ENCODE data around the gene MRPL38.

MRPL38 gene

GRCh38 chr17:75902406-75902805 is 2.3 kb downstream of the MRPL38 start:
- Histone ChIP-seq H2AFZ (ENCODE audit: low read depth, low read length) (no peak overlapping the region), H4K20me1 (ENCODE audit: insufficient read depth, low read length) (no peaks in the 10 kb centered on the region), H3K4me1 (ENCODE audit: insufficient read depth, low read length) (peaks cover 32% of the 10 kb centered on the region), H3K27ac (ENCODE audit: low read length) (no peak overlapping the region), H3K9ac (ENCODE audit: low read depth, low read length) (no peak overlapping the region), H3K4me3 (ENCODE audit: low read depth in 1 of 2, low read length in 2 of 2) (no peak overlapping the region), H3K79me2 (ENCODE audit: insufficient read depth, low read length) (peaks cover 29% of the 10 kb centered on the region), H3K27me3 (ENCODE audit: insufficient read depth, low read length, poor library complexity) (no peaks in the 10 kb centered on the region), H3K4me2 (ENCODE audit: insufficient read depth, low read length) (no peak overlapping the region), H3K9me3 (ENCODE audit: insufficient read depth, low read length, severe bottlenecking) (no peaks in the 10 kb centered on the region), H3K36me3 (ENCODE audit: insufficient read depth, low read length) (peaks cover 58% of the 10 kb centered on the region)
- ATAC-seq (ENCODE audit: insufficient read depth, low read depth): no peak
- no peak for DNase-seq
- TF ChIP-seq, protein P1, sequence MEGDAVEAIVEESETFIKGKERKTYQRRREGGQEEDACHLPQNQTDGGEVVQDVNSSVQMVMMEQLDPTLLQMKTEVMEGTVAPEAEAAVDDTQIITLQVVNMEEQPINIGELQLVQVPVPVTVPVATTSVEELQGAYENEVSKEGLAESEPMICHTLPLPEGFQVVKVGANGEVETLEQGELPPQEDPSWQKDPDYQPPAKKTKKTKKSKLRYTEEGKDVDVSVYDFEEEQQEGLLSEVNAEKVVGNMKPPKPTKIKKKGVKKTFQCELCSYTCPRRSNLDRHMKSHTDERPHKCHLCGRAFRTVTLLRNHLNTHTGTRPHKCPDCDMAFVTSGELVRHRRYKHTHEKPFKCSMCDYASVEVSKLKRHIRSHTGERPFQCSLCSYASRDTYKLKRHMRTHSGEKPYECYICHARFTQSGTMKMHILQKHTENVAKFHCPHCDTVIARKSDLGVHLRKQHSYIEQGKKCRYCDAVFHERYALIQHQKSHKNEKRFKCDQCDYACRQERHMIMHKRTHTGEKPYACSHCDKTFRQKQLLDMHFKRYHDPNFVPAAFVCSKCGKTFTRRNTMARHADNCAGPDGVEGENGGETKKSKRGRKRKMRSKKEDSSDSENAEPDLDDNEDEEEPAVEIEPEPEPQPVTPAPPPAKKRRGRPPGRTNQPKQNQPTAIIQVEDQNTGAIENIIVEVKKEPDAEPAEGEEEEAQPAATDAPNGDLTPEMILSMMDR (IDR thresholded peaks at IDR 0.05; ENCODE audit: borderline replicate concordance, extremely low read depth, low read length, poor library complexity, severe bottlenecking): no peak
- TF ChIP-seq EZH2 (IDR thresholded peaks at IDR 0.05; ENCODE audit: borderline replicate concordance, low read depth, low read length, severe bottlenecking): no peak

- Histone ChIP-seq H4K20me1 (ENCODE audit: insufficient read depth, low read length) (no peaks in the 10 kb centered on the region), H3K9ac (ENCODE audit: low read depth, low read length) (no peak overlapping the region), H3K4me3 (ENCODE audit: low read depth in 1 of 2, low read length in 2 of 2) (no peak overlapping the region), H3K79me2 (ENCODE audit: insufficient read depth, low read length) (peaks cover 29% of the 10 kb centered on the region), H3K9me3 (ENCODE audit: insufficient read depth, low read length, severe bottlenecking) (no peaks in the 10 kb centered on the region), H3K4me1 (ENCODE audit: insufficient read depth, low read length) (peaks cover 38% of the 10 kb centered on the region), H3K27me3 (ENCODE audit: insufficient read depth, low read length, poor library complexity) (no peaks in the 10 kb centered on the region), H3K4me2 (ENCODE audit: insufficient read depth, low read length) (no peak overlapping the region), H3K27ac (ENCODE audit: low read length) (no peak overlapping the region), H3K36me3 (ENCODE audit: insufficient read depth, low read length) (peaks cover 58% of the 10 kb centered on the region), H2AFZ (ENCODE audit: low read depth, low read length) (no peak overlapping the region)
- ATAC-seq (ENCODE audit: insufficient read depth, low read depth) (no peak), DNase-seq (no peak)
- TF ChIP-seq EZH2 (IDR thresholded peaks at IDR 0.05; ENCODE audit: borderline replicate concordance, low read depth, low read length, severe bottlenecking): no peak
Observed at GRCh38 chr17:75901727-75902126, 3.0 kb downstream of the MRPL38 start.

- H2AFZ ChIP-seq (ENCODE audit: low read depth, low read length): no peak overlapping the region
- peaks cover 35% of the 10 kb centered on the region for H3K4me1 ChIP-seq (ENCODE audit: insufficient read depth, low read length)
- DNase-seq (no peak), ATAC-seq (ENCODE audit: insufficient read depth, low read depth) (no peak)
- no peak overlapping the region for H3K9ac ChIP-seq (ENCODE audit: low read depth, low read length)
- no peaks in the 10 kb centered on the region for H3K27me3 ChIP-seq (ENCODE audit: insufficient read depth, low read length, poor library complexity)
- H3K36me3 ChIP-seq (ENCODE audit: insufficient read depth, low read length): peaks cover 58% of the 10 kb centered on the region
- H3K27ac ChIP-seq (ENCODE audit: low read length): no peak overlapping the region
- H3K79me2 ChIP-seq (ENCODE audit: insufficient read depth, low read length): peaks cover 35% of the 10 kb centered on the region
- H4K20me1 ChIP-seq (ENCODE audit: insufficient read depth, low read length): no peaks in the 10 kb centered on the region
- TF ChIP-seq, protein P1 (IDR thresholded peaks at IDR 0.05; ENCODE audit: borderline replicate concordance, extremely low read depth, low read length, poor library complexity, severe bottlenecking): no peak
- no peak for TF ChIP-seq EZH2 (IDR thresholded peaks at IDR 0.05; ENCODE audit: borderline replicate concordance, low read depth, low read length, severe bottlenecking)
- H3K9me3 ChIP-seq (ENCODE audit: insufficient read depth, low read length, severe bottlenecking): no peaks in the 10 kb centered on the region
- H3K4me2 ChIP-seq (ENCODE audit: insufficient read depth, low read length): no peak overlapping the region
- no peak overlapping the region for H3K4me3 ChIP-seq (ENCODE audit: low read depth in 1 of 2, low read length in 2 of 2)
Observed at GRCh38 chr17:75900691-75901533, 3.8 kb downstream of the MRPL38 start.

GRCh38 chr17:75899767-75900468 is 4.8 kb downstream of the MRPL38 start:
- Histone ChIP-seq H3K4me2 (ENCODE audit: insufficient read depth, low read length) (no peak overlapping the region), H3K9me3 (ENCODE audit: insufficient read depth, low read length, severe bottlenecking) (no peaks in the 10 kb centered on the region), H3K27ac (ENCODE audit: low read length) (no peak overlapping the region), H3K79me2 (ENCODE audit: insufficient read depth, low read length) (peaks cover 39% of the 10 kb centered on the region), H4K20me1 (ENCODE audit: insufficient read depth, low read length) (peaks cover 8% of the 10 kb centered on the region), H3K36me3 (ENCODE audit: insufficient read depth, low read length) (peaks cover 59% of the 10 kb centered on the region), H3K27me3 (ENCODE audit: insufficient read depth, low read length, poor library complexity) (no peaks in the 10 kb centered on the region), H3K4me3 (ENCODE audit: low read depth in 1 of 2, low read length in 2 of 2) (no peak overlapping the region), H3K4me1 (ENCODE audit: insufficient read depth, low read length) (peaks cover 35% of the 10 kb centered on the region), H2AFZ (ENCODE audit: low read depth, low read length) (no peak overlapping the region), H3K9ac (ENCODE audit: low read depth, low read length) (no peak overlapping the region)
- DNase-seq: no peak
- TF ChIP-seq, protein P1 (IDR thresholded peaks at IDR 0.05; ENCODE audit: borderline replicate concordance, extremely low read depth, low read length, poor library complexity, severe bottlenecking): no peak
- ATAC-seq (ENCODE audit: insufficient read depth, low read depth): no peak

Measured in DND-41 (cell line).